ENCODE data around the gene MOB3B.

DNA sequence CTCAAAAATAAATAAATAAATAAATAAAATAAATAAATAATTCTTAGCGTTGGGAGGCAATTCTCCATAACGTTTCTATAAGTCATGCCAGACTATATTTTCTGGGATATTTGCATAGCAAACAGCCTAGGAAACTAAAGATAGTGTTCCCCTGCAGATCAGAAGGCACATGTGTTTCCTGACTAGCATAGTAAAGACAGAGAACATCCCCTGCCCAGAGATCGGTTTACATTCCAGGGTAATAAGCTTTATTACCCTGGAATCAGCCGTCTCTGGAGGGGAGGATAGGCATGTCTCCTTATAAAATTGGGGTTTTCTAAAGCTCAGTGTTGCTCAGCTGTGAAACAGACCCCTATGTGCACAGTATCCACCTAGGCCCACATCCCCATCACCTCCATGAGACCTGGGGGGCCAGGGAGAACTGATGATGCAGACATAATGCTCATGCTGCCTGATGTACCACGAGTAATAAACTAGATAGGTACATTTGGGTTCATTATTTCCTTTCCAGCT, 42.4 kb downstream of the MOB3B start:
- TF ChIP-seq, protein P1, sequence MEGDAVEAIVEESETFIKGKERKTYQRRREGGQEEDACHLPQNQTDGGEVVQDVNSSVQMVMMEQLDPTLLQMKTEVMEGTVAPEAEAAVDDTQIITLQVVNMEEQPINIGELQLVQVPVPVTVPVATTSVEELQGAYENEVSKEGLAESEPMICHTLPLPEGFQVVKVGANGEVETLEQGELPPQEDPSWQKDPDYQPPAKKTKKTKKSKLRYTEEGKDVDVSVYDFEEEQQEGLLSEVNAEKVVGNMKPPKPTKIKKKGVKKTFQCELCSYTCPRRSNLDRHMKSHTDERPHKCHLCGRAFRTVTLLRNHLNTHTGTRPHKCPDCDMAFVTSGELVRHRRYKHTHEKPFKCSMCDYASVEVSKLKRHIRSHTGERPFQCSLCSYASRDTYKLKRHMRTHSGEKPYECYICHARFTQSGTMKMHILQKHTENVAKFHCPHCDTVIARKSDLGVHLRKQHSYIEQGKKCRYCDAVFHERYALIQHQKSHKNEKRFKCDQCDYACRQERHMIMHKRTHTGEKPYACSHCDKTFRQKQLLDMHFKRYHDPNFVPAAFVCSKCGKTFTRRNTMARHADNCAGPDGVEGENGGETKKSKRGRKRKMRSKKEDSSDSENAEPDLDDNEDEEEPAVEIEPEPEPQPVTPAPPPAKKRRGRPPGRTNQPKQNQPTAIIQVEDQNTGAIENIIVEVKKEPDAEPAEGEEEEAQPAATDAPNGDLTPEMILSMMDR (IDR thresholded peaks at IDR 0.05), result no peak
- no peak for TF ChIP-seq RFX5 (IDR thresholded peaks at IDR 0.05; ENCODE audit: low read length)
- no peak for TF ChIP-seq RCOR1 (IDR thresholded peaks at IDR 0.05; ENCODE audit: low read length)
- TF ChIP-seq TCF12 (IDR thresholded peaks at IDR 0.05), result no peak
- TF ChIP-seq NRF1 (IDR thresholded peaks at IDR 0.05; ENCODE audit: low read depth, low read length), result no peak
- TF ChIP-seq SMC3 (IDR thresholded peaks at IDR 0.05; ENCODE audit: low read depth, low read length), result no peak
- TF ChIP-seq USF1 (IDR thresholded peaks at IDR 0.05; ENCODE audit: borderline replicate concordance, low read depth), result no peak
- TF ChIP-seq RXRA (IDR thresholded peaks at IDR 0.05; ENCODE audit: borderline replicate concordance, low read depth), result no peak
- no peak for TF ChIP-seq REST (IDR thresholded peaks at IDR 0.05; ENCODE audit: low read depth, low read length)
- no peak for TF ChIP-seq MXI1 (IDR thresholded peaks at IDR 0.05; ENCODE audit: low read depth, low read length)
